ENCODE measurements around the gene ZNF277.

The ZNF277 gene

DNA sequence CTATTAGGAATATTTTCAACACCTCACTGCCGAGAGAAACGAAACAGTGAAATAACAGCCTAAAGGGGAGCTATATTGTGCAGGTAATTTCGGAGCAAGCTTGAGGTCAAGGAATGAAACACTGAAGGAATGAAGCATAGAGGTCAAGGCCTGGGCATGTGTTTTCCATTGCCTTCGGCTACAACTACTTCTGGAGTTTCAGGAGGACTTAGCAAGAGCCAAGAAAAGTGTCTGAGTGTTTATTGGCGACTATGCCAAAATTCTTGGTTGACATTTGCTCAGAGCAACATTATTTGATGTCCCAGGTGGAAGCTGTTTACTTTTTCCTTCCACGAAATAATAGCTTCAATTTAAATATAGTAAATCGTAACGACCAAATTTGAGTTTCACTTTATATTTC lies 154.2 kb downstream of the ZNF277 start:
- no peak for DNase-seq

DNA sequence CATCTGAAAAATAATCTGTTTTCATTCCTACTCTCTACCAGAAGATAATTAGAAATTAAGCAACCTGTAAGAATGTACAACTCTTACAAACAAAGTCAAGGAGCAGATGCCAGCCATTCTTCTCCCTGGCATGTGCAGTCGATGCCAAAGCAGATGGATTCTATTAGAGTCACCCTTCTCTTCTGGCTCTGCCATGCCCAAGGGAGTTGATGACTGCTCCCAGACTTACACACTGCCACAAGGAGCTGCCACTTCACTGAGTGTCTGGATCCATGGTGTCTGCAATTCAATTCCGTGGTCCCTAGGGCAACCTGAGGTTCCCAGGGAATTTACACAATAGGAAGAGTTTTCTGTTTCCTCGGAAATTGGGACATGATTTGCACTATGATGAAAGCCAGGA lies 154.7 kb downstream of the ZNF277 start:
- DNase-seq = no peak

DNA sequence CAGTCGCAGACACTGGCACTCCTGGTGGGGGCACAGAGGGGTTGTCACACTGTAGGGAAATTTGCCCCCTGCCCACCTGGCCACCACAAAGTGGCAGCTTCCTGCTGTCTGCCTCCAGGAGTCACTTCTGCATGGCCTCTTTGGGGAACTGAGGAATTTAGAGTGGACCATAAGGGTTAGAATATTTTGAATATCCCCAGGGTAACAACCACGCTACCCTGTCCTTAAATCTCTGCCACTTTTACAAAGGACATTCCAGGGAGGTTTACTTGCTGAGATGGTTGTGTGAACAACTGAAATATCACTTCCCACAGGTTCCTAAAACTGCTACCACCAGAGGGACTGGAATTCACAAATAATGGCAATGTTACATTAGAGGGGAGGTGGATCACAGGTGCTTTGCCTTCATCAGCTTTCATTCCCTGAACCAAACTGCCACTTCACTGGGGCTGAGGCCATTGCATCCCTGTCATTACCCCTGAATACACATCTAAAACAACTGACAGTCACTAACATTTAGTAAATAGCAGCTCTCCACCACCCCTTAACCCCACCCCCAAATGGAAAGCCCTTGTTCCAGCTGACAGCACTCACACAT lies 155.7 kb downstream of the ZNF277 start:
- DNase-seq = no peak

GRCh38 chr7:112362731-112363131 lies 156.2 kb downstream of the ZNF277 start:
- no peak for DNase-seq

GRCh38 chr7:112364388-112364787 lies 157.9 kb downstream of the ZNF277 start:
- no peak for DNase-seq

DNA sequence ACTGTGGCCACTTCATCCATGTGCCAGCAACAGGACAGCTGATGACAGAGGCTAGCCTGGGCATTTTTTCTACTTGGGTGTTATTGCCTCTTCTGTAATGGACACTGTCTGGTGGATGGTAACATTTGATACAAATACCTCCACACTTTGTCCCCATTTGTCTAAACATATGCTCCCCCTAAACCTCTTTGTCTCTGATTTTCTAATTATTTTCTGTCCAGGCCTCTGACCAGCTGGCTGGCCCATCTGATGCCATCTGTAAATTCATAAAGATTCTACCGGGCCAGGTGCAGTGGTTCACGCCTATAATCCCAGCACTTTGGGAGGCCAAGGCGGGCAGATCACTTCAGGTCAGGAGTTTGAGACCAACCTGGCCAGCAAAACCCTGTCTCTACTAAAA lies 159.1 kb downstream of the ZNF277 start:
- no peak for DNase-seq

DNA sequence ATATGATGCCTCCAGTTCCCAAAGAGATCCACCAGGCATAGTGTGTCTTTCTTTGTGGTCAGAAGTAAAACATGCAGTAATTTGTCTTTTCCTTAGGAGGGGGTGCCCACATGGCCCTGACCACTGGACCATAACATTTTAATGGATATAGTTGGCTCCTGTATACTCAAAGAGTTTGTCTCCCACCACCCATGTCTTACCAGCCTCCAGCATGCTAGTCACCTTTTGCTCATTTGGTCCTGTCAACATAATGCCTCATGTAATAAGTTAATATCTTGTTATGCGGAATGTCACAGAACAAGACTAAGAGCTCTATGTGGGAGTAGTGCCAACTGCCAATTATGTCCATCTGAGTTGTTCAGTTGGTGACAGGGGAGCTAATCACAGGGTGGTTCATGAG lies 160.4 kb downstream of the ZNF277 start:
- no peak for DNase-seq

GRCh38 chr7:112370436-112370835 lies 163.9 kb downstream of the ZNF277 start:
- peak; percentile 13 for DNase-seq

GRCh38 chr7:112371701-112372100 lies 165.2 kb downstream of the ZNF277 start:
- DNase-seq = no peak

- DNase-seq = no peak
Observed at GRCh38 chr7:112372101-112372500, 165.6 kb downstream of the ZNF277 start.

GRCh38 chr7:112377593-112377992 lies 171.1 kb downstream of the ZNF277 start:
- DNase-seq = no peak

DNA sequence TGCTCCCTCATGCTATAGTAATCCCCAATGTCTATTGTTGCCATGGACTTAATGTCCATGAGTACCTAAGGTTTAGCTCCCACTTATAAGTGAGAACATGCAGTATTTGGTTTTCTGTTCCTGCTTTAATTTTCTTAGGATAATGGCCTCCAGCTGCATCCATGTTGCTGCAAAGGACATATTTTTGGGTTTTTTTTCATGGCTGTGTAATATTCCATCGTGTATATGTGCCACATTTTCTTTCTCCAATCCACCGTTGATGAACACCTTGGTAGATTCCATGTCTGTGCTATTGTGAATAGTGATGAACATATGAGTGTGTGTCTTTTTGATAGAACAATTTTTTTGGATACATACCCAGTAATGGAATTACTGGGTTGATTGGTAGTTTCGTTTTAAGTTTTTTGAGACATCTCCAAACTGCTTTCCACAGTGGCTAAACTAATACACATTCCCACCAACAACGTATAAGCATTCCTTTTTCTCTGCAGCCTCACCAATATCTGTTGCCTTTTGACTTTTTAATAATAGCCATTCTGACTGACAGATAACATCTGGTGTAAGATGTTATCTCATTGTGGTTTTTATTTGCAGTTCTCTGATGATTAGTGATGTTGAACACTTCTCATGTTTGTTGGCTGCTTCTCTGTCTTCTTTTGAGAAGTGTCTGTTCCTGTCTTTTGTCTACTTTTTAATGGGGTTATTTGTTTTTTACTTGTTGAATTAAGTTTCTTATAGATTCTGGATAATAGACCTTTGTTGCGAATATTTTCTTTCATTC lies 175.0 kb downstream of the ZNF277 start:
- no peak for DNase-seq

DNA sequence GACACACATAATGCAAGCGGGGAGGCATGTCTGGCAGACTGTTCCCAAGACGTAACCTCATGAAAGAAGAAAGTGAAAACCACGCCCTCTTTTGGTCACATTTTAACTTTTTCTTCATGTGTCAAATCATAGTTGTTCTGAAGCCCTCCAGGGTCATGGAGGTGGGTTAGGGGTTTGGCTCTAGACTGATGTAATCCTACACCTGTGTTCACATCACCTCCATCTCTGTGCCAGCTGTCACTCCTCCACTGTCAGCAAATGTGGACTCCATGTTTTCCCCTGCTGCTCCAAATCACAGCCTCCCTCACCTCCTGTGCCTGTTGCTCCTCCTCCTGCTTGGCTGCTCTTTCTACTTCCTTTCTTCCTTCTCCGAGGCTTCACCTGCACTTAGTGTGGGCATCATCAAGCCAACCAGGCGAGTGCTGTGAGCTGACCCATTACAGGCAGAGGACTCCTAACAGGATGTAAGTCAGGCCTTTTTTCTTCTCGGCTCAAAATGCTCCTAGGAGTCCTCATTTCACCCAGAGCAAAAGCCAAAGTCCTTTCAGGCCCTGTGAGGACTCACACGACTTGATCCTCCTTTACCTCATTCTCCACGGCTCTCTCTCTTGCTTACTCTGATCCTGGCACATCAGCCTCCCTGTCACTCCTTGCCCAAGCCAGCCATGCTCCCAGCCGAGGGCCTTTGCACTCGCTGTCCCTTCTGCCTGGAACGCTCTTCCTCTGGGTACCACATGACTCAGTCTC lies 177.3 kb downstream of the ZNF277 start:
- DNase-seq = peak; percentile 26

- no peak for DNase-seq
Observed at GRCh38 chr7:112385516-112385915, 179.0 kb downstream of the ZNF277 start.

DNA sequence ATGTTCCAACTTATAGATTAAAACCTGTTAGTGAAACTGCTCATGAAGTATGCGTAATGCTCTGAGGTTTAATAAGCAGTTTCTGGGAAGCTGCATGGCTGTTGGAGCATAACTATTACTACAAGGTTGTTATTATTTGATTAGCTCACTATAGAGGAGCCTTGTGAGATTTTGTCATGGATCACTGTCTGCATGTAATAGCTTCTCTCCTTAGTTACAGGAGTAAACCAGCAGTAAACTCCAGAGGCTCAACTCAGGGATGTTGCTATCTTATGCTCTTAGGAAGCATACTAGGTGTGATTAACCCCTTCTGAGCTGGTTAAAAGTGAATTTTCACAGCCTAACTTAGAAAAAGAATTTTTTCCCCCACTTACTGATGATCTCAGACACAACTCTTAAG lies 180.1 kb downstream of the ZNF277 start:
- no peak for DNase-seq

DNA sequence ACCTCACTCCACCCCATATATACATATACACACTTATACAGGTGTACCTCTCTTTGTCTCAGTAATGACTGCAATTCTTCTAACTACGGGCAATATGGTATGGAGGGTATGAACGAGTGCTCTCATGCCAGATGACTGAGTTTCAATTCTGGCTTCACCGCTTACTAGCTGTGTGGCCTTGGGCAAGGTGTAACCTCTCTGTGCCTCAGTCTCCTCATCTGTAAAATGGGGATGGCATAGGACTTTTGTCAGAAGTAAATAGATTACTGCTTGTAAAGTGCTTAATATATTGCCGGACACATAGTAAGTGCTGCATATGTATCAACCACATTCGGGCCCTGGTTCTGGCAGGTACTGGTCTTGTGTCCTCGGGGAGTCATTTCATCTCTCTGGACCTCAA lies 183.7 kb downstream of the ZNF277 start:
- no peak for DNase-seq

GRCh38 chr7:112391079-112391821 lies 184.8 kb downstream of the ZNF277 start:
- peak; percentile 64 for DNase-seq

DNA sequence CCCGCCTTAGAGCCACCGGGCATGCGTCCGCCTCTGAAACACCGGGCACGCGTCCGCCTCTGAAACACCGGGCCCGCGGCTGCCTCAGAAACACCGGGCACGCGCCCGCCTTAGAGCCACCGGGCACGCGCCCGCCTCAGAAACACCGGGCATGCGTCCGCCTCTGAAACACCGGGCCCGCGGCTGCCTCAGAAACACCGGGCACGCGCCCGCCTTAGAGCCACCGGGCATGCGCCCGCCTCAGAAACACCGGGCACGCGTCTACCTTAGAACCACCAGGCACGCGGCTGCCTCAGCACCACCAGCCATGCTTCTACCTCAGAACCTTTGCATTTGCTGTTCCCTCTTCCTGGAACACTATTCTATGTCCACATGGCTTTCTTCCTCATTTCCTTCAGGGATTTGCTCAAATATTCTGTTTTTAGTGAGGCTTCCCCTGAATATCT lies 185.4 kb downstream of the ZNF277 start:
- peak; percentile 66 for DNase-seq
